Measurements from ENCODE around the gene VGLL4. TPM values are rescaled to one million over a fixed set of nuclear protein-coding genes. Genes with fewer than 3 reads are reported as not detected.

The VGLL4 gene
- total and polyA plus RNA-seq, 4 experiments from 2014 or later: 15.1 to 30.3 (median 25.6) TPM

- H3K27me3 Mint-ChIP-seq: no peaks in the 10 kb centered on the region
- H3K27ac Mint-ChIP-seq: peak overlapping the region in 1 of 7 donors; percentile 19
- POLR2A ChIA-PET (ENCODE audit: partially characterized antibody): no interaction called here
- DNase-seq: no peak
- CTCF ChIA-PET (ENCODE audit: partially characterized antibody): interaction anchor here (2.4 kb wide), 1 partner anchor 11 kb away, joined by 5 read pairs; no protein-coding TSS in a partner anchor
- H3K9me3 Mint-ChIP-seq: peaks cover 0 to 3% (median 0%) of the 10 kb centered on the region in 8 donors
- H3K27ac ChIP-seq (ENCODE audit: low read depth, low read length): no peak overlapping the region
- H3K4me1 ChIP-seq (ENCODE audit: insufficient read depth, low read length): no peaks in the 10 kb centered on the region
- H3K4me3 ChIP-seq (ENCODE audit: low read length in 2 of 2): no peak overlapping the region
- peaks cover 0 to 6% of the 10 kb centered on the region in 2 donors for H3K36me3 Mint-ChIP-seq
- H3K9me3 ChIP-seq (ENCODE audit: control insufficient read depth in 1 of 2, low read length in 2 of 2): no peaks in the 10 kb centered on the region
- no peaks in the 10 kb centered on the region for H3K27me3 ChIP-seq (ENCODE audit: insufficient read depth, low read length)
- peaks cover 0 to 6% (median 2%) of the 10 kb centered on the region in 4 donors for H3K4me1 Mint-ChIP-seq
- no peak overlapping the region for H3K4me3 Mint-ChIP-seq
- no peaks in the 10 kb centered on the region for H3K36me3 ChIP-seq (ENCODE audit: insufficient read depth, low read length)
- intact Hi-C loops (cut with micrococcal nuclease): no loop called here
Observed at GRCh38 chr3:11661052-11661656, 17.4 kb upstream of the VGLL4 start.

GRCh38 chr3:11660242-11660641 is 16.5 kb upstream of the VGLL4 start:
- no peak overlapping the region for H3K27ac Mint-ChIP-seq
- ChIA-PET POLR2A (ENCODE audit: partially characterized antibody) (no interaction called here), CTCF (ENCODE audit: partially characterized antibody) (no interaction called here)
- Histone ChIP-seq H3K27me3 (ENCODE audit: insufficient read depth, low read length) (no peaks in the 10 kb centered on the region), H3K4me1 (ENCODE audit: insufficient read depth, low read length) (no peaks in the 10 kb centered on the region), H3K4me3 (ENCODE audit: low read length in 2 of 2) (no peak overlapping the region), H3K36me3 (ENCODE audit: insufficient read depth, low read length) (no peaks in the 10 kb centered on the region), H3K9me3 (ENCODE audit: control insufficient read depth in 1 of 2, low read length in 2 of 2) (no peaks in the 10 kb centered on the region), H3K27ac (ENCODE audit: low read depth, low read length) (no peak overlapping the region)
- DNase-seq: no peak
- peaks cover 0 to 6% of the 10 kb centered on the region in 2 donors for H3K36me3 Mint-ChIP-seq
- intact Hi-C loops (cut with micrococcal nuclease): no loop called here
- peaks cover 0 to 3% (median 0%) of the 10 kb centered on the region in 8 donors for H3K9me3 Mint-ChIP-seq
- H3K4me1 Mint-ChIP-seq: peaks cover 1 to 10% (median 5%) of the 10 kb centered on the region in 4 donors
- no peak overlapping the region for H3K4me3 Mint-ChIP-seq
- H3K27me3 Mint-ChIP-seq: no peaks in the 10 kb centered on the region

GRCh38 chr3:11658180-11658579 is 14.5 kb upstream of the VGLL4 start:
- H3K36me3 ChIP-seq (ENCODE audit: insufficient read depth, low read length): no peaks in the 10 kb centered on the region
- CTCF ChIA-PET (ENCODE audit: partially characterized antibody): interaction anchor here (0.7 to 1.4 kb wide), 3 partner anchors 11 to 279 kb away, joined by 3 to 5 read pairs (median 5); no protein-coding TSS in a partner anchor
- Mint-ChIP-seq H3K36me3 (peaks cover 0 to 6% of the 10 kb centered on the region in 2 donors), H3K4me1 (peaks cover 1 to 10% (median 5%) of the 10 kb centered on the region in 4 donors), H3K9me3 (peaks cover 0 to 3% (median 0%) of the 10 kb centered on the region in 8 donors), H3K4me3 (no peak overlapping the region), H3K27me3 (no peaks in the 10 kb centered on the region), H3K27ac (no peak overlapping the region)
- no peak overlapping the region for H3K4me3 ChIP-seq (ENCODE audit: low read length in 2 of 2)
- H3K27me3 ChIP-seq (ENCODE audit: insufficient read depth, low read length): no peaks in the 10 kb centered on the region
- no peak overlapping the region for H3K27ac ChIP-seq (ENCODE audit: low read depth, low read length)
- no peak for DNase-seq
- H3K9me3 ChIP-seq (ENCODE audit: control insufficient read depth in 1 of 2, low read length in 2 of 2): no peaks in the 10 kb centered on the region
- POLR2A ChIA-PET (ENCODE audit: partially characterized antibody): no interaction called here
- no peaks in the 10 kb centered on the region for H3K4me1 ChIP-seq (ENCODE audit: insufficient read depth, low read length)
- intact Hi-C loops (cut with micrococcal nuclease): no loop called here

- Histone ChIP-seq H3K36me3 (ENCODE audit: insufficient read depth, low read length) (no peaks in the 10 kb centered on the region), H3K4me1 (ENCODE audit: insufficient read depth, low read length) (no peaks in the 10 kb centered on the region), H3K9me3 (ENCODE audit: control insufficient read depth in 1 of 2, low read length in 2 of 2) (no peaks in the 10 kb centered on the region), H3K27me3 (ENCODE audit: insufficient read depth, low read length) (no peaks in the 10 kb centered on the region), H3K4me3 (ENCODE audit: low read length in 2 of 2) (no peak overlapping the region), H3K27ac (ENCODE audit: low read depth, low read length) (no peak overlapping the region)
- ChIA-PET CTCF (ENCODE audit: partially characterized antibody) (interaction anchor here (1.8 to 7.7 kb wide), 2 partner anchors 149 to 277 kb away, joined by 8 to 109 read pairs; no protein-coding TSS in a partner anchor), POLR2A (ENCODE audit: partially characterized antibody) (no interaction called here)
- intact Hi-C loops (cut with micrococcal nuclease): no loop called here
- Mint-ChIP-seq H3K9me3 (no peaks in the 10 kb centered on the region), H3K4me3 (no peak overlapping the region), H3K36me3 (no peaks in the 10 kb centered on the region), H3K4me1 (peaks cover 1 to 8% (median 4%) of the 10 kb centered on the region in 4 donors), H3K27ac (peak overlapping the region in 2 of 7 donors; percentile 54 to 61), H3K27me3 (no peaks in the 10 kb centered on the region)
- DNase-seq: no peak
Observed at GRCh38 chr3:11655196-11655928, 11.6 kb upstream of the VGLL4 start.

- H3K4me3 ChIP-seq (ENCODE audit: low read length in 2 of 2): no peak overlapping the region
- DNase-seq: no peak
- Mint-ChIP-seq H3K27me3 (no peaks in the 10 kb centered on the region), H3K4me3 (no peak overlapping the region), H3K4me1 (peaks cover 0 to 5% (median 3%) of the 10 kb centered on the region in 4 donors), H3K9me3 (no peaks in the 10 kb centered on the region), H3K36me3 (no peaks in the 10 kb centered on the region), H3K27ac (peak overlapping the region in 1 of 7 donors; percentile 47)
- POLR2A ChIA-PET (ENCODE audit: partially characterized antibody): no interaction called here
- no peaks in the 10 kb centered on the region for H3K9me3 ChIP-seq (ENCODE audit: control insufficient read depth in 1 of 2, low read length in 2 of 2)
- CTCF ChIA-PET (ENCODE audit: partially characterized antibody): interaction anchor here (1.7 to 7.7 kb wide), 3 partner anchors 150 to 319 kb away, joined by 4 to 109 read pairs (median 8); no protein-coding TSS in a partner anchor
- intact Hi-C loops (cut with micrococcal nuclease): loop anchor here (5.0 kb wide), 3 partner anchors 317 to 897 kb away; no protein-coding TSS in a partner anchor
- H3K4me1 ChIP-seq (ENCODE audit: insufficient read depth, low read length): no peaks in the 10 kb centered on the region
- H3K27me3 ChIP-seq (ENCODE audit: insufficient read depth, low read length): no peaks in the 10 kb centered on the region
- H3K27ac ChIP-seq (ENCODE audit: low read depth, low read length): no peak overlapping the region
- no peaks in the 10 kb centered on the region for H3K36me3 ChIP-seq (ENCODE audit: insufficient read depth, low read length)
Observed at GRCh38 chr3:11654166-11654565, 10.5 kb upstream of the VGLL4 start.

GRCh38 chr3:11653298-11654055 is 9.8 kb upstream of the VGLL4 start:
- Mint-ChIP-seq H3K4me1 (peaks cover 0 to 5% (median 3%) of the 10 kb centered on the region in 4 donors), H3K27ac (no peak overlapping the region), H3K9me3 (no peaks in the 10 kb centered on the region), H3K4me3 (no peak overlapping the region), H3K36me3 (no peaks in the 10 kb centered on the region), H3K27me3 (no peaks in the 10 kb centered on the region)
- intact Hi-C loops (cut with micrococcal nuclease): loop anchor here (2.0 to 5.0 kb wide), 4 partner anchors 151 to 896 kb away; no protein-coding TSS in a partner anchor
- Histone ChIP-seq H3K27me3 (ENCODE audit: insufficient read depth, low read length) (no peaks in the 10 kb centered on the region), H3K4me1 (ENCODE audit: insufficient read depth, low read length) (no peaks in the 10 kb centered on the region), H3K9me3 (ENCODE audit: control insufficient read depth in 1 of 2, low read length in 2 of 2) (no peaks in the 10 kb centered on the region), H3K27ac (ENCODE audit: low read depth, low read length) (no peak overlapping the region), H3K36me3 (ENCODE audit: insufficient read depth, low read length) (no peaks in the 10 kb centered on the region), H3K4me3 (ENCODE audit: low read length in 2 of 2) (no peak overlapping the region)
- DNase-seq: no peak
- CTCF ChIA-PET (ENCODE audit: partially characterized antibody): interaction anchor here (0.5 to 7.7 kb wide), 4 partner anchors 151 to 396 kb away, joined by 3 to 109 read pairs (median 4); no protein-coding TSS in a partner anchor
- POLR2A ChIA-PET (ENCODE audit: partially characterized antibody): no interaction called here

All from CD4-positive, alpha-beta memory T cell (primary cell).